GM21723 (cell line): ENCODE data around the gene YWHAB.
"Not testable (repeated sequence)": the region's sequence is repeated elsewhere in the genome, so short reads cannot be mapped to it uniquely, and the experiment has no call there.

Experiments used
- ATAC-seq: cut with Tn5 transposase; IDR thresholded peaks from one replicate; pipeline ENCODE4 v1.9.1; 2021; ENCODE audit warnings: mild to moderate bottlenecking, moderate library complexity; ENCODE audit not compliant: unreplicated experiment

YWHAB gene

DNA sequence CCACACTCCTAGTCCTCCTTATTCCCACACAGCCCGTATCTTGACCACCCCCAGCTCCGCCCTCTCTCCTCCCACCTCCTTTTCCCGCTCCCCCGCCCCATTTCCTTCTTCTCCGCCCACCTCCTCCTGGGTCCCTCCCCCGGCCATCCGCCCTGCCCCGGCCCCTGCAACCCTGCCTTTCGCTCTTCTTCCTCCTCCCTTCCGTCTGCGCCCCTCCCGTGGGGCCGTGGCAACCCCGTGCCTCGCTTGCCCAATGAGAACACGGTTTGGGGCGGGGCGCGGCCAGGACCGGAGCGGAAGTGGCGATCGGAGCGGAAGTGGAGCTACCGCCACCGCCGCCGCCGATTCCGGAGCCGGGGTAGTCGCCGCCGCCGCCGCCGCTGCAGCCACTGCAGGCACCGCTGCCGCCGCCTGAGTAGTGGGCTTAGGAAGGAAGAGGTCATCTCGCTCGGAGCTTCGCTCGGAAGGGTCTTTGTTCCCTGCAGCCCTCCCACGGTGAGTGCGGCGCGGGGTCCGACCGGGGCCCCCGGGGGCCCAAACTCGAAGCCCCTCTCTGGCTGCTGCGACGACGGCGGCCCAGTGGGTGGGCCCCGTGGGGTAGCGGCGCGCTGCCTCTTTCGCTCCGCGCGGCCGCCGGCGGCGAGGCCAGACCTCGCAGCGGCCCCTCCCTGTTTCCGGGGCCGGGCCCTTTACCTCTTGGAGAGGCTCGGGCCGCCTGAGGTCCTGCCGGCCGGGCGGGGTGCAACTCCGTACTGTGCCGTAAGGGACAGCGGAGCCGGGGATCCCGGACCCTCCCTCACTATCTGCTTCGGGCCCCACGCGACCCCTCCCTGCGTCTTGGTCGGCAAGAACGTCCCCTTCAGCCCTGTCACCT is at the start of gene YWHAB:
YWHAB (plus strand) TSS at position 314 of the 874 bp plus-strand sequence. CDS start 15,829 bp downstream, outside the sequence.
- peak; percentile 89 for ATAC-seq

- no peak for ATAC-seq
Measured at GRCh38 chr20:44836601-44837120, 48.8 kb upstream of the YWHAB start.

DNA sequence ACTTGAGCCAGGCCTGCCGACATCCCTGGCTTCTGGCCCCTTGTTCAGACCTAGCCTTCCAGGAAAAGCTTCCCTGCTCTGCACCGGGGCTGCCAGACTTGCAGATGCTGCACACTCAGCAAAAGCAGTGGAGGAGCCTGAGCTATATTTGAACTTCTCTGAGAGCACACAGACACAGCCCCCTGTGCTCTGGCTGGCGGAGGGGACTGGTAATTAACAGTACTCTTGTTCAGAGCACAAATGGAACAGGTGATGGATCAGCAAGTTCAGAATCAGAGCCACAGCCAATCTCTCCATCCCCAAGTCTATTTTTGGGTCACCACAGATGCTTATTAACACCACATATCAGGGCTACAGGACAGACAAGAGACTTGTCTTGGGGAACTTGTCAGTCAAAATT is 47.6 kb upstream of the YWHAB start:
- no peak for ATAC-seq

DNA sequence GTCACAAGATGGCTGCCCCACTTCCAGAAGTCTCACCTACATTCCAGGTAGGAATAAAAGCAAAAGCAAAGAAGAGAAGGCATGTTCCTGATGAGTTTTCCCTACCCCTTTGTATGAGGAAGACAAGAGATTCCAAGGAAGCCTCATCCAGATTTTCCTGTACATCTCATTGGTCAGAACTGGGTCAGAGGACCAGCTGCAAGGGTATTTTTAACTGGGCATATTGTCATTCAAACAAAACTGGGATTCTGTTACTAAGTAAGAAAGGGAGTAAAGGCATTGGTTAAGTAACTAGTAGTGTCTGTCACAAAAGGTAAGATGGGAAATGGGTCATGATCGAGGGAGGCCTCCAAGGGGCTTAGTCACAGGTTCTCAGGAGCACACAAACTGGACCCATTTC is 47.0 kb upstream of the YWHAB start:
- no peak for ATAC-seq

DNA sequence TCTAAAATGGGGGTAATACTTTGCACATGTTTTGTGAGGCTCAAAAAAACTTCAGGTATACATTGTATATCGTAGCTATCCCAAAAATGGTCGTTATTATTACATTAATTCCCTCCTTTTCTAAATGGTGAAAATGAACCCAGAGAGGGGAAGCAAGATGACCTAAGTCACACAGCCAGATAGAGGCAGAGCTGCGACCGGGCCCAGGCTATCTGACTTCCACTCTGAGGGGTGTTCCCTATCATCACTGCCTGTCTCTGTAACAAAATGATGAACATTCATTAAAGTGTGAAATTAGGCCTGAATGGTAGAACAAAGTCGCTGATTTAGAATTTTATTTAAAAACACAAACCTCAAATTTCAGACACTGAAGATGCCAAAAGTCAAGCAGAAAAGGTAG is 46.0 kb upstream of the YWHAB start:
- ATAC-seq = no peak

GRCh38 chr20:44840826-44841225 is 44.7 kb upstream of the YWHAB start:
- no peak for ATAC-seq

DNA sequence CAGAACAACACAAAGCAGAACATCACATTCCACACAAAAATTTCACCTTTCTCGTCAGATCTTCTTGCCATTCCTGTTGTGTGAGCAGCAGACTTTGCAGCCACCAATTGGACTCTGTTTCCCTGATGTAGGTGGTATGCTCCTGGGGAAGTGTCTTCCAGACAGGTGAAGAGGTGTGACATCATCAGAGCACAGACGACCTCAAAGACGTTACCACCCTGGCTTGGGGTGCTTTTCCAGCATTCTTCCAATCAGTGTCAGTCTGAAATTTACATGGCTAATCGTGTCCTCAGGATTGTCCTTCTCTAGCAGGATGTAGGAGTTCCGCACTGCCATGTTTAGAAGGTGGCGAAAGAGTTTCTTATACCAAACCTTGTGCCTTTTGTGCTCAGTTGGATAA is 43.5 kb upstream of the YWHAB start:
- ATAC-seq = no peak

DNA sequence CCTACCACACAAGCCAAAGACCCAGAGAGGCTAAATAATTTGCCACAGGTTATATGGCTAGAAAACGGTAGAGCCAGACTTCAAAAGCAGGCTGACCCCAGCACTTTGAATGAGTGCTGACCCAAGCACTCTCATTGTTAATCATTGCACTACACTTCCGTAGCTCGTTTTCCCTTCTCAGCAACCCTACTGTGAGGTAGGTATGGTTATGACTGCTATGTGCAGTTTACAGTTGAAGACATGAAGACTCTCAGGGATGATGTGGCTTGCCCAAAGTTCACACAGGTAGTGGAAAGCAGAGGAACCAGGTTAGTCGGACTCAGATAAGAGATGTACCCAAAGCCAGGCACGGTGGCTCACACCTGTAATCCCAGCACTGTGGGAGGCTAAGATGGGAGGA is 41.6 kb upstream of the YWHAB start:
- ATAC-seq = no peak

DNA sequence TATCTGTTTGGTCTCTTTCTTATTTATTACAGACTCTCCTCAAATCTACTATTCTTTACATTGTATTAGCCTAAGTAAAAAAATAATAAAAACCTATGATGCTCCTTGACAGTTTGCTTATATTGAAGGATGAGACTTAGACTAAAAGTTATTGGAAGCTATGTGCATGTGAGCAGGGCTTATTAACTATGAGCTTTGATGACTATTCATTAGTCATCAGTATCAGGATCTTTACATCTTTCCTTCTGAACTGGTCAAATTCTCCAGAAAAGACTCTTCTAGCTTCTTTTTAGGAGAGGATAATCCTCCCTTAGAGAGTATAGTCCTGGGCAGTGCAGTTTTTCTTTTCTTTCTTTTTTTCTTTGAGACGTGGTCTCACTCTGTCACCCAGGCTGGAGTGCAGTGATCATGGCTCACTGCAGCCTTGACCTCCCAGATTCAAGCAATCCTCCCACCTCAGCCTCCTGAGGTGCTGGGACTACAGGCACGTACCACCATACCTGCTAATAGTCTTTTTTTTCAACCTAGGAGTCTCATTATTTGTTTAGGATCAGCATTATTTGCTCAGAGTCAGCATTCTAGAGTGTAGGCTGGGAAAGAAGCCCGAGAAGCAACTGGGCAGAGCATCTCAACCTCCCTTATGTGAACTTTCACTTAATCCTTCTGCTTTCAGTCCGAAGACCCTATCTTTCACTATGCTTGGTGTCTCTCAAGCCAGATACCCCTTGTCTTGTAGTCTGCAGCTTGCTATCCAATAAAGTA is 37.1 kb upstream of the YWHAB start:
- ATAC-seq = no peak

- no peak for ATAC-seq
Measured at GRCh38 chr20:44849703-44850102, 35.8 kb upstream of the YWHAB start.

GRCh38 chr20:44850272-44850671 is 35.2 kb upstream of the YWHAB start:
- ATAC-seq = no peak

DNA sequence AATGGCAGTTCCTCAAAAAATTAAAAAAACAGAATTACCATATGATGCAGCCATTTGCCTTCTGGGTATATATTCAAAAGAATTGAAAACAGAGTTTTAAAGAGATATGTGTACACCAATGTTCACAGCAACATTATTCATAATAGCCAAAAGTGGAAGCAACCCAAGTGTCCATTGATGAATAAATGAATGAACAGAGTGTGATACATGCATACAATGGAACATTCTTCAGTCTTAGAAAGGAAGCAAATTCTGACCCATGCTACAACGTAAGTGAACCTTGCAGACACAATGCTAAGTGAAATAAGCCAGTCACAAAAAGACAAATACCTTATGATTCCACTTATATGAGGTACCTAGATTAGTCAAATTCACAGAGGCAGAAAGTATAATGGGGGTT is 34.7 kb upstream of the YWHAB start:
- no peak for ATAC-seq

GRCh38 chr20:44851545-44851944 is 34.0 kb upstream of the YWHAB start:
- no peak for ATAC-seq

GRCh38 chr20:44856442-44856841 is 29.1 kb upstream of the YWHAB start:
- no peak for ATAC-seq

- ATAC-seq = no peak
Measured at GRCh38 chr20:44856856-44857448, 28.6 kb upstream of the YWHAB start.

DNA sequence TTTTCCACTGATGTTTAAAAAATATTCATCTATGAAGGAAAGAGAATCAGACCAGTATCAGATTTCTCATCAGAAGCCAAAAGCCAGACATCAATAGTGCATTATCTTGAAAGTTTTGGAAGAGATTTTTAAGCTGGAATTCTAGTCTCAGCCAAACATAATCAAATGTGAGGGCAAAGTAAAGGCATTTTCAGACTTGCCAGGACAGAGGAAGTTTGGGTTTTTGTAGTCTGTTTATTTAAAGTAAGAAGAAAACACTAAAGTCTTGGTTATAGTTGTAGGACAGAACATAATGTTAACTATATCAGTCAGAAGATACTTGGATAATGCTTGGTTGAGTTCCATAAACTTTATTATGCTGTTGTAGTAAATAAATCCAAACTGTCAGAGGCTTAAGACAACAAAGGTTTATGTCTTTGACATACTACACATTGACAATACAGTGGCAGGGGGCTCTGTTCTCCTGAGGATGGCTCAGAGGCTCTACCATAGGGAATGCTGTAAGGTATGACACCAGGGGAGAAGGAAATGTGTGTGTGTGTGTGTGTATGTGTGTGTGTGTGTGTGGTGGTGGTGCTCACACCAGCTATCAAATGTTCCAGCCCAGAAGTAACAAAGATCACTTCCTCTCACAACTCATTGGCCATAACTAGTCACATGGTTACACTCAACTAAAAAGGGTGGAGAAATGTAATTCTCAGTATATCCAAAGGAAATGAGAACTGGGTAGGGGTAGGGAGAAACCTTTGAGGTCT is 26.7 kb upstream of the YWHAB start:
- no peak for ATAC-seq

GRCh38 chr20:44861531-44862006 is 23.9 kb upstream of the YWHAB start:
- ATAC-seq = no peak

GRCh38 chr20:44862286-44862685 is 23.2 kb upstream of the YWHAB start:
- ATAC-seq = no peak

GRCh38 chr20:44863365-44864084 is 22.0 kb upstream of the YWHAB start:
- not testable (repeated sequence) for ATAC-seq

DNA sequence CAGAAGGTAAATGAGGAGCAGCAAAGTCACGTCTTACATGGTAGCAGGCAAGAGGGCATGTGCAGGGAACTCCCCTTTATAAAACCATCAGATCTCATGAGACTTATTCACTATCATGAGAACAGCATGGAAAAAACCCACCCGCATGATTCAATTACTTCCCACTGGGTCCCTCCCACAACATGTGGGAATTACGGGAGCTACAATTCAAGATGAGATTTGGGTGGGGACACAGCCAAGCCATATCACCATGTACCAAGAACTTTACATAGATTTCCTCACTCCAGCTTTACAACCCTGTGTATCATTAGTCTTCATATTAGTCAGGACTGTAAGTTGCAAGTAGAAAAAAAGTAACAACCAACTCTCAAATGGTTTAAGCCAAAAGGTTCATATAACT is 21.0 kb upstream of the YWHAB start:
- ATAC-seq = not testable (repeated sequence)
